Activated CD8-positive, alpha-beta memory T cell treated with anti-CD3 and anti-CD28 coated beads, Interleukin-2, amount 50 U/mL, for 24 hours (primary cell): ENCODE measurements around the gene GNAS-AS1.

Experiments used
- DNase-seq: peaks from one replicate; pipeline ENCODE4 v3.0.0-alpha.2; 2020; ENCODE audit errors: extremely low read depth

Gene GNAS-AS1

DNA sequence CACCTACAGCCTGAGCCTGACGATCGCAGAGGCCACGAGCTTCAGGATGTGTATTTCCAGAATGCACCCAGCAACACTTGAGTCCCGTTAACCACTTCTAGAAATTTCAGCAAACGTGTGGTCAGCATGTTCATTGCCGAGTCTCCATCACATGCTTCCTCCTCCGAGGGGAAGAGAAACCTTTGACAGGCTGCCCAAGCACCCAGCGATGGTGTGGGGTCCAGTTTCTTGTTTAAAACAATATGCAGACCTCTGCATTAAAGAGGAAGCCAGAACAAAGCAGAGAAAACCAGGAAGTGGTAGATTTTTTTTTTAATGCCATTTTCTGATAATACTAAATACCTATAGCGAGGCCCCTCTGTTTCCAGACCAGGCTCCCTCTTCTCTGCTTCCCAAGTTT is 71.9 kb downstream of the GNAS-AS1 start:
- no peak for DNase-seq

DNA sequence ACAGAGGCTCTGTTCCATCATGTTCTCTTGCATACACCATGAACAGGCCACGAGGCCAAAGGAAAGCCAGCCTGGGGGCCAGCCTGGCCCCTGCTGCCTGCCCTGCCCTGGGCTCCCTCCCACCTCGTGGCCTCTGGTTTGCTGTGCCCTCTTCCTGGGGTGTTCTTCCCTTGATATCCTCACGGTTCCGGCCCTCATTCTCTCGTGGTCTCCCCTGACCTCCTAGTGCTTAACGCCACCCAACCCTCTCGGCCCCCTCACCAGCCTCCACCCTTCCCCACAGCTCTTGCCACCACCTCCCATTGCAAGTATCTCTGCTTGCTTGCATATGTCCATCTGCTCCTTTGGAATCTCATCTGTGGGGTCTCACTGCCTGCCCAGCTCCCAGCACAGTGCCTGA is 73.0 kb downstream of the GNAS-AS1 start:
- DNase-seq: no peak

DNA sequence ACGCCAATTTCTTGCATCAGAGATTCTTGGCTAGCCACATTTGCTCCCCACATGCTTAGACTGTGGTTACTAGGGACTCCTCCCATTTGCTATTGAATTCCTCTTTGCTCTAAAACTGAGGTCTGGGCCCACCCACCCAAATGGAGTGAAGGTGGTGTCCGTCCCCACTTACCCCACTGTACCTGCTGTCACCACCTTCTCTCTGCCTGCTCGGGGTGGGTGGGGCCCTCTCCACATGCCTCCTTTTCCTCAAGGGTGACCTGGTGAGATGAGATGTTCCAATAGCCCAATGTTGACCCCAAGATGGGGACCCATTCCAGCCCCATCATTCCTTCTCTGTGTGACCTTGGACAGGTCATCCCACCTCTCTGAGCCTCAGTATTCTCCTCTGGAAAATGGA is 74.6 kb downstream of the GNAS-AS1 start:
- DNase-seq: no peak

DNA sequence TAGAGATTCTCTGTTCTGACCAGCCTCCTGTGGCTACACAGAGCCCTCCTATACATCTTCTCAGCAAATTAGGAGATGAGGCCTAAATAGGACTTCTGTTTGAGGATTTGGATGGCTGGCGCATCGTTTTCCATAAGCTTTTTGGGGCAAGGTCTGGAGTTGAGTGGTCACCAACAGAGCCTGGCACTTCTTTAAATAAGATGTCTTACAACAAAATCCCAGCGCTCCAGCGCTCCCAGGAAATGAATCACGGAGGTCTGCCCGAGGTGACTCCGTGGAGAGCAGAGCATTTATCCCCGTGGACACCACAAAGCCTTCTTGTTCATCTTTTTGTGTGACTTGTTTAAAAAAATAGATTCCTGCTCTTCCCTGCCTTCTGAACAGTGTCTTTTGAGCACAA is 75.3 kb downstream of the GNAS-AS1 start:
- DNase-seq: no peak

DNA sequence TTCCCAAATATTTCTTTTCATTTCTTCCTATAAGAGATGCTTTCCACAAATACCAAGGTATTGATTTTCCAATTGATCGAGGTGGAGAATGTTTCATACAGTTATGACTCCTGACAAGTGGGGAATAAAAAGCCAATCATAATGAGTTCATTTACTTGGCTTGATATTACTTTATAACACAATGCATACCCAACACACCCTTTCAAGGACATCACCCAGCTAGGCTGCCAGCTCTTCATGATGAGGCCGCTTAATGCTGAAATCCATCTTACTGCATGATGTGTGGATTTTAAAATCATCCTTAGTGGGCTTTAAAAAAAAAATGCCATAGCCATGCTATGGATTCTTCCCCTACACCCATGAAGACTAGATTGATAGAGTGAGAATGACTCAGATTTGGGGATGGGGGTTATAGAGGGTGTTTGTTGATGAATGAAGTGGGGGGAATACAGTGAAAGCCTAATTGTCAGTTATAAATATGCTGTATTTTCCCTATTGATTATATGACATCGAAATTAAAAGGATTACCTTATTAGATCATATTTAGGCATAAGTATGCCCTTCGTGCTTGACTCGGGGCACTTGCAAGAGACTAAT is 75.9 kb downstream of the GNAS-AS1 start:
- no peak for DNase-seq

DNA sequence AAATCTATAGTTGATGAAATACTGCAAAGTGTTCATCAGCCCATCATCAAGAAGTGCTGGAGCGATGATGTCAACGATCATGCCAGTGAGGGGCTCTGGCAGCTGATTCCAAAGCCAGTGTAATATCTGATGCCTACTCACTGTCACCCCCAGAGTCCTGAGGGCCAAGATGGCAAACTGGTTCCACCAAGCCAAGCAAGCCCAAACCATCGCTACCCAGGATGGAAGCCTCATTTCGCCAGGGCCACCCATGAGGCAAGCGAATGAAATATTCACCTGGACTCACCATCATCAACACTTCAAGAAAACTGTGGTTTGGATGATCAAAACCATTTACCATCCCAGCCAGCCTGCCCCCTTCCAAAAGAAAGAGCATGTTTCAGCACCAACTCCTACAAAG is 76.5 kb downstream of the GNAS-AS1 start:
- DNase-seq: no peak

DNA sequence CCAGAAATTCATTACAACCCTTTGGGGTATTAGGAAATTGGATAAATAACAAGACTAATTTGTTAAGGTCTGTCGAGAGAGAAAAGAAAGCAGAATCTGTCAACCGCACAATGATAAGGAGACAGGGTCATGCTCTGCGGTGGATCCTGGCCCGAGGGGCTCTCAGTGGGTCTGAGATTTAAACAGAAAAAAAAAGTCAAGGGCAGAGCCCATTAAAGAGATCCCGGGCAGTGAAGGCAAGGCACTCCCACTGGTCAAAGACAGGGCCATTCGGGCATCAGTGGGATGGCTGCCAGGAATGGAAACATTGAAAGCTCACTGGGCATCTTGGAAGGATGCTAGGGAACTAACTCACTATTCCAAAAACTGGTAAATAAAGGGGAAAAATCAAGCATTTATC is 77.9 kb downstream of the GNAS-AS1 start:
- no peak for DNase-seq
